ENCODE results near the gene BCL7A.
"Not testable (repeated sequence)": the region's sequence is repeated elsewhere in the genome, so short reads cannot be mapped to it uniquely, and the experiment has no call there.

The BCL7A gene

GRCh38 chr12:122030424-122031035 lies 8.8 kb downstream of the BCL7A start:
- no peak overlapping the region for H3K27ac ChIP-seq (ENCODE audit: low read depth, low read length)
- no peaks in the 10 kb centered on the region for H3K9me3 ChIP-seq (ENCODE audit: insufficient read depth, low read depth, low read length)
- H3K4me1 ChIP-seq (ENCODE audit: insufficient read depth, low read length), result no peaks in the 10 kb centered on the region
- H3K36me3 ChIP-seq (ENCODE audit: insufficient read depth, low read length), result peaks cover 4% of the 10 kb centered on the region
- H3K4me3 ChIP-seq (ENCODE audit: low read length), result no peak overlapping the region
- no peaks in the 10 kb centered on the region for H3K27me3 ChIP-seq (ENCODE audit: insufficient read depth, low read length)
- no peak overlapping the region for H3K9ac ChIP-seq (ENCODE audit: low read depth, low read length)
- WGBS, result 97% methylated on average over 13 of the region's 13 CpGs

- Histone ChIP-seq H3K36me3 (ENCODE audit: insufficient read depth, low read length) (peaks cover 14% of the 10 kb centered on the region), H3K27me3 (ENCODE audit: insufficient read depth, low read length) (no peaks in the 10 kb centered on the region), H3K27ac (ENCODE audit: low read depth, low read length) (no peak overlapping the region), H3K9ac (ENCODE audit: low read depth, low read length) (no peak overlapping the region), H3K4me3 (ENCODE audit: low read length) (no peak overlapping the region), H3K9me3 (ENCODE audit: insufficient read depth, low read depth, low read length) (no peaks in the 10 kb centered on the region), H3K4me1 (ENCODE audit: insufficient read depth, low read length) (no peaks in the 10 kb centered on the region)
- WGBS, result 73% methylated on average over 20 of the region's 21 CpGs
These were observed 9.9 kb downstream of the BCL7A start for GRCh38 chr12:122031342-122032216.

GRCh38 chr12:122032580-122032979 lies 10.9 kb downstream of the BCL7A start:
- H3K27ac ChIP-seq (ENCODE audit: low read depth, low read length), result no peak overlapping the region
- H3K9ac ChIP-seq (ENCODE audit: low read depth, low read length), result no peak overlapping the region
- H3K36me3 ChIP-seq (ENCODE audit: insufficient read depth, low read length), result peaks cover 20% of the 10 kb centered on the region
- no peaks in the 10 kb centered on the region for H3K4me1 ChIP-seq (ENCODE audit: insufficient read depth, low read length)
- H3K9me3 ChIP-seq (ENCODE audit: insufficient read depth, low read depth, low read length), result no peaks in the 10 kb centered on the region
- 95% methylated on average over 11 of the region's 11 CpGs for WGBS
- no peaks in the 10 kb centered on the region for H3K27me3 ChIP-seq (ENCODE audit: insufficient read depth, low read length)
- H3K4me3 ChIP-seq (ENCODE audit: low read length), result no peak overlapping the region

GRCh38 chr12:122035292-122035691 lies 13.6 kb downstream of the BCL7A start:
- H3K4me3 ChIP-seq (ENCODE audit: low read length), result no peak overlapping the region
- H3K36me3 ChIP-seq (ENCODE audit: insufficient read depth, low read length), result peaks cover 31% of the 10 kb centered on the region
- H3K27me3 ChIP-seq (ENCODE audit: insufficient read depth, low read length), result no peaks in the 10 kb centered on the region
- no peak overlapping the region for H3K27ac ChIP-seq (ENCODE audit: low read depth, low read length)
- no peak overlapping the region for H3K9ac ChIP-seq (ENCODE audit: low read depth, low read length)
- no peaks in the 10 kb centered on the region for H3K9me3 ChIP-seq (ENCODE audit: insufficient read depth, low read depth, low read length)
- no peaks in the 10 kb centered on the region for H3K4me1 ChIP-seq (ENCODE audit: insufficient read depth, low read length)
- 96% methylated on average over 8 of the region's 8 CpGs for WGBS

GRCh38 chr12:122036153-122036552 lies 14.5 kb downstream of the BCL7A start:
- Histone ChIP-seq H3K36me3 (ENCODE audit: insufficient read depth, low read length) (peaks cover 32% of the 10 kb centered on the region), H3K4me3 (ENCODE audit: low read length) (no peak overlapping the region)
- 100% methylated on average over 6 of the region's 6 CpGs for WGBS

GRCh38 chr12:122040579-122041386 lies 19.1 kb downstream of the BCL7A start:
- H3K9ac ChIP-seq (ENCODE audit: low read depth, low read length), result no peak overlapping the region
- no peak overlapping the region for H3K4me3 ChIP-seq (ENCODE audit: low read length)
- H3K27ac ChIP-seq (ENCODE audit: low read depth, low read length), result no peak overlapping the region
- H3K27me3 ChIP-seq (ENCODE audit: insufficient read depth, low read length), result no peaks in the 10 kb centered on the region
- H3K36me3 ChIP-seq (ENCODE audit: insufficient read depth, low read length), result peaks cover 59% of the 10 kb centered on the region
- 93% methylated on average over 21 of the region's 21 CpGs for whole genome bisulfite sequencing
- H3K9me3 ChIP-seq (ENCODE audit: insufficient read depth, low read depth, low read length), result peaks cover 5% of the 10 kb centered on the region; the same call in 1 of the 2 replicates
- H3K4me1 ChIP-seq (ENCODE audit: insufficient read depth, low read length), result no peaks in the 10 kb centered on the region

More at GRCh38 chr12:122036153-122036552, 14.5 kb downstream of the BCL7A start:
- no peaks in the 10 kb centered on the region for H3K9me3 ChIP-seq (ENCODE audit: insufficient read depth, low read depth, low read length)
- no peaks in the 10 kb centered on the region for H3K27me3 ChIP-seq (ENCODE audit: insufficient read depth, low read length)
- no peaks in the 10 kb centered on the region for H3K4me1 ChIP-seq (ENCODE audit: insufficient read depth, low read length)
- no peak overlapping the region for H3K9ac ChIP-seq (ENCODE audit: low read depth, low read length)
- no peak overlapping the region for H3K27ac ChIP-seq (ENCODE audit: low read depth, low read length)

GRCh38 chr12:122041458-122041857 lies 19.8 kb downstream of the BCL7A start:
- WGBS, result 88% methylated on average over 3 of the region's 3 CpGs
- H3K9ac ChIP-seq (ENCODE audit: low read depth, low read length); H3K4me3 ChIP-seq (ENCODE audit: low read length); H3K27me3 ChIP-seq (ENCODE audit: insufficient read depth, low read length); H3K9me3 ChIP-seq (ENCODE audit: insufficient read depth, low read depth, low read length); H3K4me1 ChIP-seq (ENCODE audit: insufficient read depth, low read length); H3K27ac ChIP-seq (ENCODE audit: low read depth, low read length): not testable (repeated sequence)
- H3K36me3 ChIP-seq (ENCODE audit: insufficient read depth, low read length), result peaks cover 59% of the 10 kb centered on the region

GRCh38 chr12:122042910-122043309 lies 21.2 kb downstream of the BCL7A start:
- H3K36me3 ChIP-seq (ENCODE audit: insufficient read depth, low read length), result peaks cover 55% of the 10 kb centered on the region
- WGBS, result 95% methylated on average over 11 of the region's 11 CpGs

GRCh38 chr12:122043476-122043875 lies 21.8 kb downstream of the BCL7A start:
- H3K27ac ChIP-seq (ENCODE audit: low read depth, low read length), result no peak overlapping the region

More at GRCh38 chr12:122042910-122043309, 21.2 kb downstream of the BCL7A start:
- Histone ChIP-seq H3K9me3 (ENCODE audit: insufficient read depth, low read depth, low read length) (peaks cover 5% of the 10 kb centered on the region; the same call in 1 of the 2 replicates), H3K4me1 (ENCODE audit: insufficient read depth, low read length) (no peaks in the 10 kb centered on the region), H3K9ac (ENCODE audit: low read depth, low read length) (no peak overlapping the region), H3K27ac (ENCODE audit: low read depth, low read length) (no peak overlapping the region), H3K27me3 (ENCODE audit: insufficient read depth, low read length) (no peaks in the 10 kb centered on the region), H3K4me3 (ENCODE audit: low read length) (no peak overlapping the region)

GRCh38 chr12:122045262-122045661 lies 23.6 kb downstream of the BCL7A start:
- WGBS, result 94% methylated on average over 7 of the region's 7 CpGs
- H3K4me1 ChIP-seq (ENCODE audit: insufficient read depth, low read length), result no peaks in the 10 kb centered on the region
- no peak overlapping the region for H3K9ac ChIP-seq (ENCODE audit: low read depth, low read length)
- H3K9me3 ChIP-seq (ENCODE audit: insufficient read depth, low read depth, low read length), result peaks cover 5% of the 10 kb centered on the region; the same call in 1 of the 2 replicates
- no peak overlapping the region for H3K4me3 ChIP-seq (ENCODE audit: low read length)
- no peaks in the 10 kb centered on the region for H3K27me3 ChIP-seq (ENCODE audit: insufficient read depth, low read length)
- H3K36me3 ChIP-seq (ENCODE audit: insufficient read depth, low read length), result peaks cover 48% of the 10 kb centered on the region
- no peak overlapping the region for H3K27ac ChIP-seq (ENCODE audit: low read depth, low read length)

More at GRCh38 chr12:122043476-122043875, 21.8 kb downstream of the BCL7A start:
- Histone ChIP-seq H3K9me3 (ENCODE audit: insufficient read depth, low read depth, low read length) (peaks cover 5% of the 10 kb centered on the region; the same call in 1 of the 2 replicates), H3K4me1 (ENCODE audit: insufficient read depth, low read length) (no peaks in the 10 kb centered on the region), H3K36me3 (ENCODE audit: insufficient read depth, low read length) (peaks cover 56% of the 10 kb centered on the region), H3K9ac (ENCODE audit: low read depth, low read length) (no peak overlapping the region), H3K4me3 (ENCODE audit: low read length) (no peak overlapping the region), H3K27me3 (ENCODE audit: insufficient read depth, low read length) (no peaks in the 10 kb centered on the region)
- WGBS, result 95% methylated on average over 15 of the region's 15 CpGs

- Histone ChIP-seq H3K9ac (ENCODE audit: low read depth, low read length) (no peak overlapping the region), H3K36me3 (ENCODE audit: insufficient read depth, low read length) (peaks cover 46% of the 10 kb centered on the region), H3K4me1 (ENCODE audit: insufficient read depth, low read length) (no peaks in the 10 kb centered on the region), H3K9me3 (ENCODE audit: insufficient read depth, low read depth, low read length) (peaks cover 5% of the 10 kb centered on the region; the same call in 1 of the 2 replicates), H3K27me3 (ENCODE audit: insufficient read depth, low read length) (no peaks in the 10 kb centered on the region), H3K27ac (ENCODE audit: low read depth, low read length) (no peak overlapping the region), H3K4me3 (ENCODE audit: low read length) (no peak overlapping the region)
- 86% methylated on average over 7 of the region's 7 CpGs for WGBS
These were observed 24.5 kb downstream of the BCL7A start for GRCh38 chr12:122046145-122046544.

Data from HUES64 (cell line).